ENCODE data around the gene MAGOH. TPM values are rescaled to one million over a fixed set of nuclear protein-coding genes. Genes with fewer than 3 reads are reported as not detected.
A peak's percentile ranks its signal among the peaks of the same experiment; 100 is the strongest.

Gene MAGOH
- total RNA-seq (33.0 and 35.2 TPM in 2 replicates), polyA plus RNA-seq (34.5 and 45.5 TPM in 2 replicates), polyA minus RNA-seq (ENCODE audit: low replicate concordance) (1.6 and 2.3 TPM in 2 replicates)
- polyA plus RNA-seq (2012) = 76.0 and 83.4 TPM in 2 replicates

DNA sequence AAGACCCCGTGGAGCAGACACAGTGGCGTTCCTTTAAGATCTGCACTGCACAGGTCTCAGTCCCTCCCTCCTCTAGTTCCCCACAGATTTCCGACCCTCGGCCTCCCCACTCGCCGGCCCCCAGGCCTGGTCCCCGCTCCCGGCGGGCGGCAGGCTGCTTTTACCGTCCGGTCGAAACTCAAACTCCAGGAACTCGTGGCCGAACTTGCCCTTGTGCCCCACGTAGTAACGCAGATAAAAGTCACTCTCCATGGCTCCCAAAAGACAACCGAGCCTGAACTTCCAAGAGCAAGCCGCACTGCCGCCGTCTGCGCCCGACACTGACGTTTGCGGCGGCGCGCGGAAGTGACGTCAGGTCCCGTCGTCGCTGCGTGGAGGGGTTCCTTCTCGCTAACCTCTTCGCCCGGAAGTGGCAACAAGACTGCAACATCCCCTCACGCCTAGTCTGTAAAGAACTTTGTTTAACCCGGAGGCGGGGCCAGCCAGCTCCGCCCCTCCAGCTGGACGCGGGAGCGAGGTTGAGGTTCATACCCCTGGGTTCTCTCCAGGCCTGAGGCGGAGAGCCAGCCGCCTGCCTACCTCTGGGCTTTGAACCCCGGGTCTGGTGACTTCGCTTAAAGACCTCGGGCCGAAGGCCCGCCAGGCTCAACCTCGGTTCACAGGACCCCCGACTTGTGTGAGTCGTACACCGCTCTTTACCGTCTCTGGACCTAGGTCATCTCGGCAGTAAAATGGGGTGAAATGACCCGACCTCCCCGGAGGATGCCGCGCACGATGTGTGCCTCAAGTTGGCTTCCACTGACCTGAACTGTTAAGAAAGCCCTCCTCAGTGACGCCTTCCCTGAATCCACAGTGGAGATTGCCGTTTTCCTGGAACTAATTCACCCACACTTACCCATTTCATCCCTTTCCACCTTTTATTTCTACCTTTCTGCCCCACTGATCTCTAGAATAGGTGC is at the start of gene MAGOH:
TSS of gene MAGOH (minus strand) at position 322 of the 959 bp plus-strand sequence. CDS start at position 252, 70 bp downstream.
- Histone ChIP-seq H3K4me2 (ENCODE audit: extremely low read depth, insufficient read depth, low read length) (peak within 1 kb of the TSS; percentile 94), H4K20me1 (ENCODE audit: control insufficient read depth, extremely low read depth, insufficient read depth, low read length) (no peaks in the 10 kb centered on the region), H3K9ac (ENCODE audit: insufficient read depth, low read length) (peak within 1 kb of the TSS; percentile 92), H3K4me1 (ENCODE audit: control insufficient read depth, extremely low read depth, insufficient read depth, low read length) (peaks cover 2% of the 10 kb centered on the region), H2AFZ (ENCODE audit: low read length) (peak within 1 kb of the TSS; percentile 90), H3K27me3 (ENCODE audit: control insufficient read depth, insufficient read depth, low read length) (no peaks in the 10 kb centered on the region), H3K27ac (ENCODE audit: insufficient read depth, low read length) (peak within 1 kb of the TSS; percentile 83), H3K36me3 (ENCODE audit: control insufficient read depth, insufficient read depth, low read length) (no peaks in the 10 kb centered on the region), H3K4me3 (replicated peaks in 1 of 4; ENCODE audit: control extremely low read depth in 1 of 4, insufficient read depth in 1 of 4, low read depth in 3 of 4, low read length in 4 of 4) (peak within 1 kb of the TSS; percentile 66 to 99 (median 84)), H3K79me2 (ENCODE audit: control insufficient read depth, insufficient read depth, low read length) (peaks cover 24% of the 10 kb centered on the region), H3K9me3 (ENCODE audit: control insufficient read depth, insufficient read depth, low read depth, low read length) (no peaks in the 10 kb centered on the region)
- DNase-seq (ENCODE audit: low read depth in 2 of 2) = peak; percentile 95 to 97
- no peak for TF ChIP-seq EZH2 (IDR thresholded peaks at IDR 0.05; ENCODE audit: low read length, missing control alignments)
- TF ChIP-seq, protein P1, sequence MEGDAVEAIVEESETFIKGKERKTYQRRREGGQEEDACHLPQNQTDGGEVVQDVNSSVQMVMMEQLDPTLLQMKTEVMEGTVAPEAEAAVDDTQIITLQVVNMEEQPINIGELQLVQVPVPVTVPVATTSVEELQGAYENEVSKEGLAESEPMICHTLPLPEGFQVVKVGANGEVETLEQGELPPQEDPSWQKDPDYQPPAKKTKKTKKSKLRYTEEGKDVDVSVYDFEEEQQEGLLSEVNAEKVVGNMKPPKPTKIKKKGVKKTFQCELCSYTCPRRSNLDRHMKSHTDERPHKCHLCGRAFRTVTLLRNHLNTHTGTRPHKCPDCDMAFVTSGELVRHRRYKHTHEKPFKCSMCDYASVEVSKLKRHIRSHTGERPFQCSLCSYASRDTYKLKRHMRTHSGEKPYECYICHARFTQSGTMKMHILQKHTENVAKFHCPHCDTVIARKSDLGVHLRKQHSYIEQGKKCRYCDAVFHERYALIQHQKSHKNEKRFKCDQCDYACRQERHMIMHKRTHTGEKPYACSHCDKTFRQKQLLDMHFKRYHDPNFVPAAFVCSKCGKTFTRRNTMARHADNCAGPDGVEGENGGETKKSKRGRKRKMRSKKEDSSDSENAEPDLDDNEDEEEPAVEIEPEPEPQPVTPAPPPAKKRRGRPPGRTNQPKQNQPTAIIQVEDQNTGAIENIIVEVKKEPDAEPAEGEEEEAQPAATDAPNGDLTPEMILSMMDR (conservative IDR thresholded peaks at IDR 0.05 in 1 of 2, IDR thresholded peaks at IDR 0.05 in 1 of 2; ENCODE audit: low read depth in 1 of 2, low read length in 2 of 2) = no peak

DNA sequence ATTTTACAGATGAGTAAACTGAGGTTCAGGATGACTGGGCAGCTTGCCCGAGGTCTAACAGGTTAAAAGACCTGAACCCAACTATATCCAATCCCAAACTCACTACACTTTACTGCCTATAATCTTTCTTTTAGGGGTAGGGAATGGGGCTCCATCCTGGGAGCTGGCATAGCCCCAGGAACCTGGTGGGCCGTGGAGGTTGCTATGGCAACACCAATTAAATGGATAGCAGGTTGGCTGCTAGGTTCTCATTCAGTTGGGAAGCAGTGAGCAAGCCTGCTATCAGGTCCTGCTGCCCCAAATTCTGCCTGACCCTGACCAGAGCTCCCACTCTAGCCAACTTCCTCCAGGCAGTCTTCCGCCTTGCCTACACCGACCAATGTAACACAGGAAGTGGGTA is 48.6 kb upstream of the MAGOH start:
- Histone ChIP-seq H3K4me3 (replicated peaks in 1 of 4; ENCODE audit: control extremely low read depth in 1 of 4, insufficient read depth in 1 of 4, low read depth in 3 of 4, low read length in 4 of 4) (no peak overlapping the region), H3K36me3 (ENCODE audit: control insufficient read depth, insufficient read depth, low read length) (no peaks in the 10 kb centered on the region), H4K20me1 (ENCODE audit: control insufficient read depth, extremely low read depth, insufficient read depth, low read length) (no peaks in the 10 kb centered on the region), H3K79me2 (ENCODE audit: control insufficient read depth, insufficient read depth, low read length) (no peaks in the 10 kb centered on the region), H3K4me2 (ENCODE audit: extremely low read depth, insufficient read depth, low read length) (no peak overlapping the region), H3K9ac (ENCODE audit: insufficient read depth, low read length) (no peak overlapping the region), H2AFZ (ENCODE audit: low read length) (no peak overlapping the region), H3K27me3 (ENCODE audit: control insufficient read depth, insufficient read depth, low read length) (no peaks in the 10 kb centered on the region), H3K4me1 (ENCODE audit: control insufficient read depth, extremely low read depth, insufficient read depth, low read length) (no peaks in the 10 kb centered on the region), H3K9me3 (ENCODE audit: control insufficient read depth, insufficient read depth, low read depth, low read length) (no peaks in the 10 kb centered on the region), H3K27ac (ENCODE audit: insufficient read depth, low read length) (no peak overlapping the region)
- no peak for DNase-seq (ENCODE audit: low read depth in 2 of 2)
- no peak for TF ChIP-seq EZH2 (IDR thresholded peaks at IDR 0.05; ENCODE audit: low read length, missing control alignments)
- TF ChIP-seq, protein P1 (conservative IDR thresholded peaks at IDR 0.05 in 1 of 2, IDR thresholded peaks at IDR 0.05 in 1 of 2; ENCODE audit: low read depth in 1 of 2, low read length in 2 of 2) = no peak

DNA sequence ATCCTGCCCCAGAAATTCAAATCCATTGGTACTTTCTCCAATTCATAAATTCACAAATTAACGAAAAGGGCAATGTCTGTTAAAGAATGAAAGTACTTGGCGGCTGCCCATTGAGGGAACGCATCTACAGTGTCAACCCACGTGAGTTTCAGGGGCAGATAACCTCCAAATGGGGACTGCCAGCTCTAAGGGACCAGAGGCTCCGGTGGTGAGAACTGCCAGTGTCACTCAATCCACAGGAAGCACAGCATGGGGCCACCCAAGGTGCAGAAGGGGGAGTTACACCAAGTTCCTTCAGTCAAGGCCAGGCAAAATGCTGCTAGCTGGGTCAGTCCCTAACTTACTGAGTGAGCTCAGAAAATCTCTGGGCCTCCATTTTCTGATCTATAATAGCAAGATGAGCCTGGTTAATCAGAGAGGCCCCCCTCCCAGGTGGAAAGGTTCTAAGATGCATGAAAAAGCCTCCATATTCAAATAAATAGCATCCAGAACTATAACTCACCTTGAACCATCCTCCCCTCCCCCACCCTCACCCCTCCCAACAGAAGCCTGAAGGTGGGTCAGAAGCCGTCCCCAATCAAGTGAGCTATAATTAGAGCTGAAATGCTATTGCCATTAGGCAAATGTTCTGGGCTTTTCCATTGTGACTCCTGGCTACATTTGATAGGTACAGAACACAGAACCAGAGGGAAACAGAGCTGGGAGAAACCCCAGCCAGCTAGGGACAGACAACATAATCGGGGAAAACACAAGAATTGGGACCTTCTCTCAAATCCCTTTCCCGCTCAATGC is 47.8 kb upstream of the MAGOH start:
- Histone ChIP-seq H3K4me1 (ENCODE audit: control insufficient read depth, extremely low read depth, insufficient read depth, low read length) (no peaks in the 10 kb centered on the region), H3K9ac (ENCODE audit: insufficient read depth, low read length) (no peak overlapping the region), H4K20me1 (ENCODE audit: control insufficient read depth, extremely low read depth, insufficient read depth, low read length) (no peaks in the 10 kb centered on the region), H3K4me3 (replicated peaks in 1 of 4; ENCODE audit: control extremely low read depth in 1 of 4, insufficient read depth in 1 of 4, low read depth in 3 of 4, low read length in 4 of 4) (no peak overlapping the region), H3K9me3 (ENCODE audit: control insufficient read depth, insufficient read depth, low read depth, low read length) (no peaks in the 10 kb centered on the region), H3K4me2 (ENCODE audit: extremely low read depth, insufficient read depth, low read length) (no peak overlapping the region), H2AFZ (ENCODE audit: low read length) (no peak overlapping the region), H3K79me2 (ENCODE audit: control insufficient read depth, insufficient read depth, low read length) (no peaks in the 10 kb centered on the region), H3K27me3 (ENCODE audit: control insufficient read depth, insufficient read depth, low read length) (no peaks in the 10 kb centered on the region), H3K36me3 (ENCODE audit: control insufficient read depth, insufficient read depth, low read length) (no peaks in the 10 kb centered on the region), H3K27ac (ENCODE audit: insufficient read depth, low read length) (no peak overlapping the region)
- no peak for DNase-seq (ENCODE audit: low read depth in 2 of 2)
- no peak for TF ChIP-seq EZH2 (IDR thresholded peaks at IDR 0.05; ENCODE audit: low read length, missing control alignments)
- TF ChIP-seq, protein P1 (conservative IDR thresholded peaks at IDR 0.05 in 1 of 2, IDR thresholded peaks at IDR 0.05 in 1 of 2; ENCODE audit: low read depth in 1 of 2, low read length in 2 of 2) = no peak
